ENCODE measurements around the gene RASSF5.

RASSF5 gene

GRCh38 chr1:206518206-206518605 lies 10.9 kb downstream of the RASSF5 start:
- DNase-seq, result no peak

- no peak for DNase-seq
Measured at GRCh38 chr1:206518743-206519142, 11.4 kb downstream of the RASSF5 start.

GRCh38 chr1:206521127-206521526 lies 13.8 kb downstream of the RASSF5 start:
- DNase-seq, result peak; percentile 76

GRCh38 chr1:206521694-206522402 lies 14.5 kb downstream of the RASSF5 start:
- DNase-seq, result no peak

GRCh38 chr1:206524739-206525364 lies 17.5 kb downstream of the RASSF5 start:
- no peak for DNase-seq

GRCh38 chr1:206526064-206526911 lies 19.0 kb downstream of the RASSF5 start:
- DNase-seq, result no peak

- DNase-seq, result no peak
Measured at GRCh38 chr1:206529425-206529824, 22.1 kb downstream of the RASSF5 start.

GRCh38 chr1:206532368-206532767 lies 25.0 kb downstream of the RASSF5 start:
- no peak for DNase-seq

GRCh38 chr1:206534552-206534951 lies 27.2 kb downstream of the RASSF5 start:
- no peak for DNase-seq

- no peak for DNase-seq
Measured at GRCh38 chr1:206535853-206536188, 28.5 kb downstream of the RASSF5 start.

GRCh38 chr1:206537141-206537540 lies 29.8 kb downstream of the RASSF5 start:
- no peak for DNase-seq

GRCh38 chr1:206538086-206538770 lies 30.9 kb downstream of the RASSF5 start:
- no peak for DNase-seq

GRCh38 chr1:206538901-206539640 lies 31.7 kb downstream of the RASSF5 start:
- no peak for DNase-seq

GRCh38 chr1:206540044-206540780 lies 32.9 kb downstream of the RASSF5 start:
- DNase-seq, result no peak

GRCh38 chr1:206541236-206541833 lies 34.0 kb downstream of the RASSF5 start:
- DNase-seq, result no peak

GRCh38 chr1:206544562-206545257 lies 37.4 kb downstream of the RASSF5 start:
- DNase-seq, result peak; percentile 80

GRCh38 chr1:206545351-206545750 lies 38.0 kb downstream of the RASSF5 start:
- DNase-seq, result no peak

GRCh38 chr1:206547104-206547503 lies 39.8 kb downstream of the RASSF5 start:
- no peak for DNase-seq

GRCh38 chr1:206550446-206550845 lies 43.1 kb downstream of the RASSF5 start:
- no peak for DNase-seq

GRCh38 chr1:206551296-206551985 lies 44.1 kb downstream of the RASSF5 start:
- no peak for DNase-seq
